ENCODE data around the gene CHD2.

DNA sequence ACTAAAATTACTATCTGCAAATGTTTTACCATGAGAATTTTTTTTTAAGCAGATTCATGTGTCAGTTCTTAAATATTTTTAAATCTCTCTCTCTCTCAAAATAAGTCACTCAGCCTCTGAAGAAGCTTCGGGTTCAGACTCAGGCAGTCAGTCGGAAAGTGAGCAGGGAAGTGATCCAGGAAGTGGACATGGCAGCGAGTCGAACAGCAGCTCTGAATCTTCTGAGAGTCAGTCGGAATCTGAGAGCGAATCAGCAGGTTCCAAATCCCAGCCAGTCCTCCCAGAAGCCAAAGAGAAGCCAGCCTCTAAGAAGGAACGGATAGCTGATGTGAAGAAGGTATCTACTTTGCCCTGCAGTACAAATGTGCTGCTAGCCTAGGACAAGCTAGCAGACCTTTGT is 24.1 kb downstream of the CHD2 start:
- TF ChIP-seq, protein P1, sequence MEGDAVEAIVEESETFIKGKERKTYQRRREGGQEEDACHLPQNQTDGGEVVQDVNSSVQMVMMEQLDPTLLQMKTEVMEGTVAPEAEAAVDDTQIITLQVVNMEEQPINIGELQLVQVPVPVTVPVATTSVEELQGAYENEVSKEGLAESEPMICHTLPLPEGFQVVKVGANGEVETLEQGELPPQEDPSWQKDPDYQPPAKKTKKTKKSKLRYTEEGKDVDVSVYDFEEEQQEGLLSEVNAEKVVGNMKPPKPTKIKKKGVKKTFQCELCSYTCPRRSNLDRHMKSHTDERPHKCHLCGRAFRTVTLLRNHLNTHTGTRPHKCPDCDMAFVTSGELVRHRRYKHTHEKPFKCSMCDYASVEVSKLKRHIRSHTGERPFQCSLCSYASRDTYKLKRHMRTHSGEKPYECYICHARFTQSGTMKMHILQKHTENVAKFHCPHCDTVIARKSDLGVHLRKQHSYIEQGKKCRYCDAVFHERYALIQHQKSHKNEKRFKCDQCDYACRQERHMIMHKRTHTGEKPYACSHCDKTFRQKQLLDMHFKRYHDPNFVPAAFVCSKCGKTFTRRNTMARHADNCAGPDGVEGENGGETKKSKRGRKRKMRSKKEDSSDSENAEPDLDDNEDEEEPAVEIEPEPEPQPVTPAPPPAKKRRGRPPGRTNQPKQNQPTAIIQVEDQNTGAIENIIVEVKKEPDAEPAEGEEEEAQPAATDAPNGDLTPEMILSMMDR (IDR thresholded peaks at IDR 0.05): no peak
- TF ChIP-seq EP300 (IDR thresholded peaks at IDR 0.05) (no peak), POLR2AphosphoS5 (IDR thresholded peaks at IDR 0.05) (no peak), POLR2A (IDR thresholded peaks at IDR 0.05) (no peak)

All from upper lobe of left lung (tissue), 4 donors.